PFSK-1 (cell line): ENCODE measurements around the gene FLII.

Source experiments
- FOXP2 ChIP-seq: optimal IDR thresholded peaks from 2 replicates; pipeline ENCODE3; 2011; ENCODE audit warnings: borderline replicate concordance, control low read depth, inconsistent platforms; ENCODE audit not compliant: insufficient read depth; ENCODE audit errors: extremely low read length, extremely low read depth
- POLR2AphosphoS5 ChIP-seq: IDR thresholded peaks from 2 replicates; pipeline ENCODE4 v1.6.1; 2012; ENCODE audit warnings: low read depth, mild to moderate bottlenecking, control low read depth, low read length, moderate library complexity
- SIN3A ChIP-seq: IDR thresholded peaks from 2 replicates; pipeline ENCODE4 v1.6.1; 2012; ENCODE audit warnings: mild to moderate bottlenecking, low read length, moderate library complexity, borderline replicate concordance; ENCODE audit not compliant: insufficient read depth
- TAF1 ChIP-seq: IDR thresholded peaks from 2 replicates; pipeline ENCODE4 v1.6.1; 2012; ENCODE audit warnings: low read length, control low read depth, borderline replicate concordance; ENCODE audit not compliant: insufficient read depth
- TF ChIP-seq, protein P1 (sequence below), 2 experiments: IDR thresholded peaks; 2 replicates each; pipeline versions ENCODE4 v1.6.1 to v1.8.0; 2011 to 2012; ENCODE audit warnings: low read depth in 2 of 2, low read length in 2 of 2, control low read depth in 1 of 2, inconsistent platforms in 1 of 2, mild to moderate bottlenecking in 1 of 2, moderate library complexity in 1 of 2; ENCODE audit not compliant: insufficient read depth in 1 of 2

FLII gene

DNA sequence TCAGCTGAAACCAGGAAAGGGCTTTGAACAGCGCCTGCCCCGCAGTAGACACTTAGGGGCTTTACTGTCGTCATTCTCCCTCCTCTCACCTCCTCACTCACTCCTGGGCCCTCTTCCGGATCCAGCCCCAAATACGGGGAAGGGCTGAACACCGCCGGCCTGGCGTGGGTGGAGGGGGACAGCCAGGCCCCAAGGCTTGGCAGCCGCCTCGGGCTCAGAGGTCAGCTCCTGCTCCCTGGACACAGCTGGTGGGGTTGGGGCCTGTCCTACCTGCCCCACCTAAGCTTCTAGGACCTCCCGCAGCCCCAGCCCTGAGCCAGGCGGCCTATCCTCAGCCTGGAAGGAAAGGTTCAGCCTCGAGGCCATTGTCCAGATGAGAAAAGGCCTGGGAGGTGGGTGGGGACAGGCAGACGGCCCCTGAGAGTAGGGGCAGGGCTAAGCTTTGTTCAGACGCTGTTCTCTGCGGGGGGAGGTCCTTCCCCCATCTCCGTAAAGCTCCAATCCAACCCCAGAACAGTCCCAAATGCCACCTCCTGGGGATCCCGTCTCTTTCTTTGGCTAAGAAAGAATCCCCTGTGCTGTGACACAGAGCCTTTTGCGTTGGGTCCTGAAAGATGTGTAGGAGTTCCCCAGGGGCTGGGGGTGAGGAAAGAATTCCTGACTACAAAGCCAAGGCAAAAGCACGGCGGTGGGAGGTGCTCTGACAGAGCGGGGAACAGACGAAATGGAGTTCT, 34.0 kb downstream of the FLII start:
- TF ChIP-seq FOXP2 (no peak), POLR2AphosphoS5 (no peak), TAF1 (no peak), SIN3A (no peak)
- TF ChIP-seq, protein P1, sequence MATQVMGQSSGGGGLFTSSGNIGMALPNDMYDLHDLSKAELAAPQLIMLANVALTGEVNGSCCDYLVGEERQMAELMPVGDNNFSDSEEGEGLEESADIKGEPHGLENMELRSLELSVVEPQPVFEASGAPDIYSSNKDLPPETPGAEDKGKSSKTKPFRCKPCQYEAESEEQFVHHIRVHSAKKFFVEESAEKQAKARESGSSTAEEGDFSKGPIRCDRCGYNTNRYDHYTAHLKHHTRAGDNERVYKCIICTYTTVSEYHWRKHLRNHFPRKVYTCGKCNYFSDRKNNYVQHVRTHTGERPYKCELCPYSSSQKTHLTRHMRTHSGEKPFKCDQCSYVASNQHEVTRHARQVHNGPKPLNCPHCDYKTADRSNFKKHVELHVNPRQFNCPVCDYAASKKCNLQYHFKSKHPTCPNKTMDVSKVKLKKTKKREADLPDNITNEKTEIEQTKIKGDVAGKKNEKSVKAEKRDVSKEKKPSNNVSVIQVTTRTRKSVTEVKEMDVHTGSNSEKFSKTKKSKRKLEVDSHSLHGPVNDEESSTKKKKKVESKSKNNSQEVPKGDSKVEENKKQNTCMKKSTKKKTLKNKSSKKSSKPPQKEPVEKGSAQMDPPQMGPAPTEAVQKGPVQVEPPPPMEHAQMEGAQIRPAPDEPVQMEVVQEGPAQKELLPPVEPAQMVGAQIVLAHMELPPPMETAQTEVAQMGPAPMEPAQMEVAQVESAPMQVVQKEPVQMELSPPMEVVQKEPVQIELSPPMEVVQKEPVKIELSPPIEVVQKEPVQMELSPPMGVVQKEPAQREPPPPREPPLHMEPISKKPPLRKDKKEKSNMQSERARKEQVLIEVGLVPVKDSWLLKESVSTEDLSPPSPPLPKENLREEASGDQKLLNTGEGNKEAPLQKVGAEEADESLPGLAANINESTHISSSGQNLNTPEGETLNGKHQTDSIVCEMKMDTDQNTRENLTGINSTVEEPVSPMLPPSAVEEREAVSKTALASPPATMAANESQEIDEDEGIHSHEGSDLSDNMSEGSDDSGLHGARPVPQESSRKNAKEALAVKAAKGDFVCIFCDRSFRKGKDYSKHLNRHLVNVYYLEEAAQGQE (IDR thresholded peaks at IDR 0.05; ENCODE audit: insufficient read depth in 1 of 2, low read depth in 2 of 2, low read length in 2 of 2), result no peak

DNA sequence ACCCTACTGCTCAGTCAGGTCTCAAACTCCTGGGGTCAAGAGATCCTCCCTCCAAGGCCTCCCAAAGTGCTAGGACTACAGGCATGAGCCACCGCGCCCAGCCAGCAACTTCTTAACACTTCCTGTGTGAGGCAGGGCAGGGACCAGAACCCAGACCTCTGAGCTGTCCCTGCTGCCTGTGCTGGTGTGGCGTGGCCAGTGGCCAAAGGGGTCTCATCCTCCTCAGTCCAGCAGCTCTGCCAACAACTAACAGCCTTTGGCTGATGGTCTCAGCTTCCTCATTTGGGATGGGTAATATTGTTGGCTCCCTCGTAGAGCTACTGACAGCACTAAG, 34.5 kb downstream of the FLII start:
- TF ChIP-seq POLR2AphosphoS5 (no peak), TAF1 (no peak), FOXP2 (no peak), SIN3A (no peak)
- TF ChIP-seq, protein P1 (IDR thresholded peaks at IDR 0.05; ENCODE audit: insufficient read depth in 1 of 2, low read depth in 2 of 2, low read length in 2 of 2), result no peak

DNA sequence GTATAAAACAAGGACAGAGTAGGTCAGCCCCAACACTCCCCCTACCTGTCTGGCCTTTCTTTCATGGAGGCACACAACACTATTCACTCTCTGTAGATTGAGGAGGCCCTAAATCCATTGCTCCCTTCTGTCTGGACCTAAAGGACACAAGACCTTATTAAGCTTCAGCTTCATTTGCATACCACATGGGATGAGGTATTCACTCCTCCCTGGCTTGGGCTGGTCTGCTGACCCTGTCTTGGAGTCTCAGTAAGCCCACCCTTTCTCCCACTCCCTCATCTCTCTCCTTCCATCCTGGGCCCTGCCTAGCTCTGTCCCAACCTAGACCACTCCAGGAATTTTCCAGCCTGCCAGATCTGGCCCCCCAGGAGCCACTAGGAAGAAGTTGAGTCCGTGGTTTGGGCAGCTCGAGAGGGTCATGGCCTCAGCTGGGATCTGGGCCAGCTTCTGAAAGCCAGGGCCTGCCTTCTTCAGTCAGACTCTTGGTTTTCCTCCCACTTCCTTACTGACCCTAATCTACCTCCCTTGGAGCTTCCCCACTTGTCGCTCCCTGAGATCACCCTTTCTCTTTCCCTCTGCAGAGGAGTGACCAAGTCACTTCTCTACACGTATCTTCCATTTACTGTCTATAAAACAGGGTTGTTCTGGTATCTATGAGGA, 39.7 kb downstream of the FLII start:
- TF ChIP-seq TAF1 (no peak), FOXP2 (no peak), SIN3A (no peak), POLR2AphosphoS5 (no peak)
- TF ChIP-seq, protein P1 (IDR thresholded peaks at IDR 0.05; ENCODE audit: insufficient read depth in 1 of 2, low read depth in 2 of 2, low read length in 2 of 2), result no peak

DNA sequence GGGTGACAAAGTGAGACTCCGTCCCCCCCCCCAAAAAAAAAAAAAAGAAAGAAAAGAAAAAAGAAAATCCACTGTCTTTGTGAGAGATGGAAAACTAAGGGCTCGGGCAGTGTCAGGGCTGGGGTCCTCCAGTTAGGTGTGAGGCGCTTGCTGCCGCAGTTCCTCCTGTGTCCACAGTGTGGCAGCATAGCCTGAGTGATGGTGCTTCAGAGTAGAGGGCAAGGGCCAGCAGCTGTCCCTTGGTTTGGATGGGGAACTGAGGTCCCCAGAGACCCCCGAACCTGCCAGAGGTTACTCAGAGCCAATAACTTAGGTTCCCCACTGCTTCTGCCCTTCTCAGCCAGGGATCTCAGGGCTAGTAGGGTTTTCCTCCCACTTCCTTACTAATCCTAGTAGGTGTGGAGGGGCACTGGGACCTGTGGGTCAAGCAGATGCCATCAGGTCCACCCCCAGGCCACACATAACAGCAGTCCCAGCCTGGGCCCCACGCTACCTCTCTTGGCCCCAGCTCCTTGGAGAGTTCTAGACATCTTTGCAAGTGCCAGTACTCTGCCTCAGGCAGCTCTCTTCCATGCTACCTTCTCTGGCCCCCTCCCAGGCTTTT, 41.0 kb downstream of the FLII start:
- TF ChIP-seq, protein P1 (IDR thresholded peaks at IDR 0.05; ENCODE audit: insufficient read depth in 1 of 2, low read depth in 2 of 2, low read length in 2 of 2), result no peak
- TF ChIP-seq SIN3A (no peak), FOXP2 (no peak), TAF1 (no peak), POLR2AphosphoS5 (no peak)
